HepG2 (cell line): Measurements from ENCODE around the gene RBM27. TPM values are rescaled to one million over a fixed set of nuclear protein-coding genes. Genes with fewer than 3 reads are reported as not detected.

Source experiments
- ATF7-NPFF ChIP-seq: sonication (generic); formaldehyde crosslinking; IDR thresholded peaks from 2 replicates; pipeline ENCODE4 v1.8.1; 2023; ENCODE audit warnings: mild to moderate bottlenecking, low read depth, missing genetic modification reagents, moderate library complexity
- ATRX ChIP-seq: sonication (generic); formaldehyde crosslinking; IDR thresholded peaks from 2 replicates; pipeline ENCODE4 v1.4.0; 2020; ENCODE audit warnings: missing genetic modification reagents, borderline replicate concordance
- CBX1 ChIP-seq: IDR thresholded peaks from one replicate; pipeline ENCODE4 v1.6.1; 2016; ENCODE audit warnings: antibody characterized with exemption, low read depth
- CHD2 ChIP-seq: IDR thresholded peaks from 2 replicates; pipeline ENCODE4 v1.6.1; 2011; ENCODE audit warnings: low read depth, low read length, improper control_type of control experiment
- DMTF1 ChIP-seq: sonication (generic); formaldehyde crosslinking; IDR thresholded peaks from 2 replicates; pipeline ENCODE4 v1.4.0; 2020; ENCODE audit warnings: mild to moderate bottlenecking, missing genetic modification reagents
- GPN1 ChIP-seq: sonication (generic); formaldehyde crosslinking; IDR thresholded peaks from 2 replicates; pipeline ENCODE4 v1.5.1; 2020; ENCODE audit warnings: missing genetic modification reagents, borderline replicate concordance
- HMGA1 ChIP-seq: sonication (generic); formaldehyde crosslinking; conservative IDR thresholded peaks from 2 replicates; pipeline ENCODE4 v1.4.0; 2020; ENCODE audit warnings: missing genetic modification reagents
- KDM3A ChIP-seq: IDR thresholded peaks from 2 replicates; pipeline ENCODE4 v1.6.1; 2018; ENCODE audit warnings: low read depth, missing compliant biosample characterization
- MAFG ChIP-seq: sonication (generic); formaldehyde crosslinking; IDR thresholded peaks from 2 replicates; pipeline ENCODE4 v1.5.1; 2020; ENCODE audit warnings: mild to moderate bottlenecking, missing genetic modification reagents
- PHF8 ChIP-seq: sonication (generic); formaldehyde crosslinking; IDR thresholded peaks from 2 replicates; pipeline ENCODE4 v1.5.0; 2020; ENCODE audit warnings: missing genetic modification reagents
- RBFOX2 ChIP-seq: fragments of 200-400 bp; formaldehyde crosslinking; IDR thresholded peaks from 2 replicates; pipeline ENCODE4 v1.6.1; 2017; ENCODE audit warnings: low read depth, mild to moderate bottlenecking, low read length
- SCMH1 ChIP-seq: sonication (generic); formaldehyde crosslinking; IDR thresholded peaks from 2 replicates; pipeline ENCODE4 v1.9.0; 2021; ENCODE audit warnings: missing genetic modification reagents, mild to moderate bottlenecking, borderline replicate concordance
- SNAPC2 ChIP-seq: sonication (generic); formaldehyde crosslinking; IDR thresholded peaks from 2 replicates; pipeline ENCODE4 v1.8.1; 2022; ENCODE audit warnings: mild to moderate bottlenecking, missing genetic modification reagents
- SRSF1 ChIP-seq: fragments of 200-400 bp; formaldehyde crosslinking; optimal IDR thresholded peaks from 2 replicates; pipeline ENCODE3; 2017; ENCODE audit warnings: mild to moderate bottlenecking, low read depth, low read length, moderate library complexity
- STAG1 ChIP-seq: sonication (generic); formaldehyde crosslinking; IDR thresholded peaks from 2 replicates; pipeline ENCODE4 v1.4.0; 2020; ENCODE audit warnings: missing genetic modification reagents
- TCF12 ChIP-seq, 2 experiments: fragments of 450-650 bp in 1 of 2; sonication (generic) in 1 of 2; formaldehyde crosslinking in 1 of 2; IDR thresholded peaks; 2 replicates each; pipeline versions ENCODE4 v1.6.1 to v1.8.0; 2017 to 2022; ENCODE audit warnings: antibody characterized with exemption in 1 of 2, mild to moderate bottlenecking in 1 of 2, missing genetic modification reagents in 1 of 2, moderate library complexity in 1 of 2
- TCF7L2 ChIP-seq: IDR thresholded peaks from 2 replicates; pipeline ENCODE4 v1.6.1; 2011; ENCODE audit warnings: mild to moderate bottlenecking, low read depth, low read length, moderate library complexity
- YEATS2 ChIP-seq: sonication (generic); formaldehyde crosslinking; IDR thresholded peaks from 2 replicates; pipeline ENCODE4 v1.4.0; 2020; ENCODE audit warnings: missing genetic modification reagents, borderline replicate concordance
- ZBTB7B ChIP-seq: sonication (generic); formaldehyde crosslinking; IDR thresholded peaks from 2 replicates; pipeline ENCODE4 v1.4.0; 2020; ENCODE audit warnings: missing genetic modification reagents
- ZBTB8A ChIP-seq: sonication (generic); formaldehyde crosslinking; IDR thresholded peaks from 2 replicates; pipeline ENCODE4 v1.4.0; 2020; ENCODE audit warnings: mild to moderate bottlenecking, low read depth, missing genetic modification reagents, borderline replicate concordance
- ZNF224 ChIP-seq: sonication (generic); formaldehyde crosslinking; IDR thresholded peaks from 2 replicates; pipeline ENCODE4 v1.5.0; 2020; ENCODE audit warnings: mild to moderate bottlenecking, missing genetic modification reagents
- ZNF282 ChIP-seq: fragments of 450-650 bp; IDR thresholded peaks from 2 replicates; pipeline ENCODE4 v1.6.1; 2018; ENCODE audit not compliant: partially characterized antibody
- ZNF3 ChIP-seq: IDR thresholded peaks from 2 replicates; pipeline ENCODE4 v1.7.0; 2017; ENCODE audit warnings: inconsistent platforms
- ZNF460 ChIP-seq: sonication (generic); formaldehyde crosslinking; IDR thresholded peaks from 2 replicates; pipeline ENCODE4 v1.5.1; 2020; ENCODE audit warnings: missing genetic modification reagents, mild to moderate bottlenecking, borderline replicate concordance
- ZNF496 ChIP-seq: sonication (generic); formaldehyde crosslinking; IDR thresholded peaks from 2 replicates; pipeline ENCODE4 v1.8.1; 2023; ENCODE audit warnings: mild to moderate bottlenecking, moderate library complexity, missing genetic modification reagents; ENCODE audit not compliant: insufficient replicate concordance
- ZNF598 ChIP-seq: sonication (generic); formaldehyde crosslinking; IDR thresholded peaks from 2 replicates; pipeline ENCODE4 v1.5.1; 2020; ENCODE audit warnings: mild to moderate bottlenecking, missing genetic modification reagents, borderline replicate concordance
- ZNF616 ChIP-seq: sonication (generic); formaldehyde crosslinking; IDR thresholded peaks from 2 replicates; pipeline ENCODE4 v1.5.0; 2020; ENCODE audit warnings: low read depth, mild to moderate bottlenecking, missing genetic modification reagents
- ZNF674 ChIP-seq: sonication (generic); formaldehyde crosslinking; IDR thresholded peaks from 2 replicates; pipeline ENCODE4 v1.5.0; 2020; ENCODE audit warnings: low read depth, mild to moderate bottlenecking, missing genetic modification reagents
- ZNF713 ChIP-seq: sonication (generic); formaldehyde crosslinking; IDR thresholded peaks from 2 replicates; pipeline ENCODE4 v1.4.0; 2020; ENCODE audit warnings: mild to moderate bottlenecking, missing genetic modification reagents
- ZNF83 ChIP-seq: sonication (generic); formaldehyde crosslinking; IDR thresholded peaks from 2 replicates; pipeline ENCODE4 v1.4.0; 2020; ENCODE audit warnings: missing genetic modification reagents, mild to moderate bottlenecking, borderline replicate concordance
- polyA plus RNA-seq, 8 experiments: library from polyadenylated mRNA; depleted of rRNA in 3 of 8; stranded (reverse) in 7 of 8; unstranded in 1 of 8; fragments of >200 nt; fragmentation: Illumina TruSeq in 4 of 8; extraction: Trizol in 4 of 8; gene quantifications; 2 replicates each; pipeline versions ENCODE4 v1.2.1 to v1.2.3, GENCODE V29; 2011 to 2016; ENCODE audit warnings: low read depth in 4 of 8, missing spikeins in 1 of 8, mixed read lengths in 1 of 8; ENCODE audit not compliant: insufficient read depth in 1 of 8
- total RNA-seq, 5 experiments: library from RNA; depleted of rRNA; stranded (reverse); fragments of >200 nt; fragmentation: Illumina TruSeq; extraction: Trizol; gene quantifications; 2 replicates each; pipeline ENCODE4 v1.2.3, GENCODE V29; 2016; ENCODE audit warnings: low read depth in 1 of 5

RBM27 gene
- total and polyA plus RNA-seq, 2 of the 13 experiments (the other 11 are each of a cell fraction or from before 2014, with no cell fraction given) = 12.9 to 23.4 TPM

DNA sequence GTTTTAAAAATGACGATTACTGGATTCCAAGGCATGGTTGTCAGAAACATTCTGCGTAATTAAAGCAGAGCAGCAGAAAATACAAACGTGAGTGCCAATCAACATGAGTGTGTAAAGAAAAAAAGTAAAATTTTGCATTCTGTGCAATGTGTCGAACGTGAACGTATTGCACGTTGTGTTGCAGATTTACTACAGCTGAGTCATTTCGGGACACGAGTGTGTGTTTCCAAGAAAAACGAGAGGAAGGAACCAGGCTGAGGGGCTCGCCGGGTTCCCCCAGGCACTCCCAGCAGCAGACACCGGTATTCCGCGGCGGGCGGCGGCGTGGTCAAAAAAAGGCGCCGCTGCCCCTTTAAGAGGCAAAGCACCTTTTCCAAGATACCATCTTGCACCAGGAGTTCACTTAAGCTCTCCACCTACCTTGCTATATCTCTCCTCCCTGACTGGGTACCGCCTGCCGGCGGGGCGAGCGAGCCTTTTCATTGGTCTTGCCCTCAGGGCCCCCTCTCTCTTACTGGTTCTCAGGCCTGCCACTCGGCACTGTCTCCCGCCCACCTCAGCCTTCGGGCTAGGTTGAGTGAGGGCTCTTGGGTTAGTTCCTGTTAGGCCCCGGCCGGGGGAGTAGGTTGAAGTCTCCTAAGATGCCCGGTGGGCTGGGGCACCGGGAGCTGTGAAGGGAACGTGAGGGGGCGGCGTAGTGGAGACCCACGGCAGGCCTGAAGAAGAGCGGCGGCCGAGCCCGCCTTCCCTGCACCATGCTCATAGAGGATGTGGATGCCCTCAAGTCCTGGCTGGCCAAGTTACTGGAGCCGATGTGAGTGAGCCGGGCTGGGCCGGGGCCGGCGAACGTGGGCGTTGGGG is at the start of gene RBM27 (continued):
- TF ChIP-seq ZBTB8A (CRISPR knock-in tag) = peak; percentile 28; the same call in 1 of the 2 replicates
- no peak for TF ChIP-seq HMGA1
- no peak for TF ChIP-seq ATF7-NPFF (CRISPR knock-in tag)
- no peak for TF ChIP-seq ZNF83 (CRISPR knock-in tag)
- peak; percentile 67 for TF ChIP-seq ZBTB7B (CRISPR knock-in tag)
- TF ChIP-seq ZNF598 (CRISPR knock-in tag) = peak; percentile 67; the same call in 1 of the 2 replicates
- peak; percentile 73 for TF ChIP-seq RBFOX2
- peak; percentile 94 for TF ChIP-seq PHF8 (CRISPR knock-in tag)
- no peak for TF ChIP-seq ZNF616 (CRISPR knock-in tag)
- TF ChIP-seq TCF12 (IDR thresholded peaks at IDR 0.05) = no peak
- TF ChIP-seq TCF12 (CRISPR knock-in tag; IDR thresholded peaks at IDR 0.05) = no peak
- TF ChIP-seq ZNF224 = no peak
- TF ChIP-seq KDM3A = no peak
- no peak for TF ChIP-seq CBX1
- no peak for TF ChIP-seq ZNF282
- no peak for TF ChIP-seq TCF7L2
- TF ChIP-seq SNAPC2 (CRISPR knock-in tag) = no peak
- no peak for TF ChIP-seq MAFG
- TF ChIP-seq SCMH1 = no peak
- no peak for TF ChIP-seq DMTF1 (CRISPR knock-in tag)
- no peak for TF ChIP-seq ZNF460 (CRISPR knock-in tag)
- TF ChIP-seq ZNF496 = no peak
- no peak for TF ChIP-seq ZNF3
- TF ChIP-seq YEATS2 (CRISPR knock-in tag) = peak; percentile 74; the same call in 1 of the 2 replicates
- TF ChIP-seq ZNF713 (CRISPR knock-in tag) = no peak
- no peak for TF ChIP-seq CHD2
- no peak for TF ChIP-seq STAG1 (CRISPR knock-in tag)
- no peak for TF ChIP-seq ZNF674 (CRISPR knock-in tag)
- no peak for TF ChIP-seq GPN1 (CRISPR knock-in tag)
- peak; percentile 85 for TF ChIP-seq SRSF1
- no peak for TF ChIP-seq ATRX (CRISPR knock-in tag)
